GM19395 (cell line): ENCODE results near the gene EBLN1.
"Not testable (repeated sequence)": the region's sequence is repeated elsewhere in the genome, so short reads cannot be mapped to it uniquely, and the experiment has no call there.

Experiments
- ATAC-seq: cut with Tn5 transposase; IDR thresholded peaks from one replicate; pipeline ENCODE4 v1.9.1; 2021; ENCODE audit warnings: mild to moderate bottlenecking, moderate library complexity; ENCODE audit not compliant: unreplicated experiment

EBLN1 gene

GRCh38 chr10:22228943-22229801 is 11.4 kb upstream of the EBLN1 start:
- ATAC-seq = peak; percentile 82

GRCh38 chr10:22228167-22228938 is 10.5 kb upstream of the EBLN1 start:
- ATAC-seq = no peak

GRCh38 chr10:22226599-22226998 is 8.8 kb upstream of the EBLN1 start:
- ATAC-seq = no peak

- ATAC-seq = peak; percentile 87
Measured at GRCh38 chr10:22222236-22223190, 4.7 kb upstream of the EBLN1 start.

DNA sequence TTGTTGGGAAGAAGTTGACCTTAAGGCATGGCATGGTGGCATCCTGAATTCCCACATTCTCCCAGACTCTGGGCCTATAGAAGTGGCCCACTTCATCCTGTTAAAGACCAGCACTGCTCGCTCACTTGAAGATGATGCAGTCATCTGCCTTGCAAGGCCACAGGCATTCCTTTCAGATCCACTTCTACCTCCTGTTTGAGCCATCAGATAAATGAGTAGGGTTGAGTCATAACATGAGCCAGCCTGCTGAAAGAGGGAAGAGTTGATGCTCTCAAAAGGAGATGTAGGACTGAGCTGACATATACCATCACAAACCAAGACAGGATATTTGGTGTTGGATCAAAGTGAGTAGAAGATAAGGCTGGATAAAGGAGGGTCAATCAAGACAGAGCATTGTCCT is 1.5 kb upstream of the EBLN1 start:
- ATAC-seq = no peak

DNA sequence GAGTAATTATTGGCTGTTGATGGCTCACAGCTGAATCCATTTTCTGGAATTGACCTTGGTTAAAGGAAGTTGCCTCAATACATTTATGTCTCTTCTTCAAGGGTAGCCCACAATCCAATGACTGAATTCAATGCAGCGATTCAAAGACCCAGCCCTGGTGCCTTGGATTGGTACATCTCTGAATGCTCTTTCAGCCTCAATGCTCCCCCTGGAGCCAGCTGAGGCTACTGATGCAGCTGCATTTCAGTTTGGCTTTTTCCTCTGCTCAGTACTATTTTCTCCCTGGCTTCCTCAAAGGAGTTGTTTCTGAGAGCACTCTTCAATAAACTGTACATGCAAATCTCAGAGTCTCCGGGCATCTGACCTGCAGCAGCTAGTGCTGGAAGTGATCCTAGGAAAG is 633 bp upstream of the EBLN1 start:
- no peak for ATAC-seq

GRCh38 chr10:22217084-22217483 is 731 bp downstream of the EBLN1 start:
- not testable (repeated sequence) for ATAC-seq

- ATAC-seq = no peak
Measured at GRCh38 chr10:22210267-22210666, 7.5 kb downstream of the EBLN1 start.

DNA sequence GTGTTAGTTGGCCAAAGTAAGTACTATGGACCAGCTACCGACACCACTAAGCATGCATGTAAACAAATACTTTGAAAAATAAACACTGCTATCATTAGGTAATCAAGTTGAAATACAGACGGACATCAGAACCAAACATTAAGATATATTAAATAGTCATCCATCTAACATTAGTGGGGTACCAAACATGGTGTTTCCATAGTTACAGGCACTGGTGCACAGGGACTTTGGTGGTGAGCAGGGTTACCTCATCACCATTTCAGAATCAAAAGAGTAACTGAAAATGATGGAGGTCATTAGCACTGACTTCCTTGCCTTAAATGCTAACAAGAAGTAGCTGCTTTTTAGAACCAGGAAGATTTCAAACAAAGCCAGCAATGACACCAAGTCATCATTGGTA is 23.9 kb downstream of the EBLN1 start:
- no peak for ATAC-seq

DNA sequence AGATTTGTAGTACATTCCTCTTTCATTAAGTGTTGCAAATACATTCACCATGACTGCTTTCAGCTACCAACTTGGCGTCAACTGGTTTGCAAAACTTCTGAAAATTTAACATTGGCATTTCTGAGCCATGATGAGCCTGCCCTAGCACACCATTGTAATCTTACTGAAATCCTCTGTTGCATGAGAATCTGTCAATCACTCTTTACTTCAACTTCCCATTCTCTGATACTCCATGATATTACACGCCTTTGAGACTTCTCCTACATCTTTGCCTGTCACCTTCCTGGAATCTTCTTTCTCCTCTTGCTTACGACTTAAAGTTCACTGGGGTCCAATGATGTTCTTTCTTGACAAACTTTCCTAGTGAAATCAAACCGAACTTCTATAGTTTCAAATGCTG is 32.2 kb downstream of the EBLN1 start:
- no peak for ATAC-seq

DNA sequence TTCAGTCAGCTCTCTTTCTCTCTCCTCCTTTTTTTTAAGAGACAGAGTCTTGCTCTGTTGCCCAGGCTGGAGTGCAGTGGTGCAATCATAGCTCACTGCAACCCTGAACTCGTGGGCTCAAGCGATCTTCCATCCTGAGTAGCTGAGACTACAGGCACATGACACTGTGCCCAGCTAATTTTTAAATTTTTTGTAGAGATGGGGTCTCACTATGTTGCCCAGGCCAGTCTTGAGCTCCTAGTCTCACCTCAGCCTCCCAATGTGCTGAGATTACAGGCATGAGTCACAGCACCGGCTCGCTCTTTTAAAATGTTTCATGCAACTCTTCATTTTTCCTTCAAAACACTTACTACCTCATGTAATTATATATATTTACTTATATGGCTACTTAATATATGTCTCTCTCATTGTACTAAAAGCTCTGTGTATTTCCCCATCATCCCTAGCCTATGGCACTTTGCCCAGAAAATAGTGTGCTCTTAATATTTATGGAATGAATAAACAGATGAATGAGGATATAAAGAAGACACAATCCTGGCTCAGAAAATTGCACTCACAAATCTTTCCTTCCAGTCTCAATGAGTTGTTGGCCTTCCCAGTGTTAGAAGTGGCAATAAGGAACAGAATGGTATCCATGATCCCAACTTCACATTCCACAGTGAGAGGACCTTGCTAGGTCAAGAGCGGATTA is 33.9 kb downstream of the EBLN1 start:
- no peak for ATAC-seq

DNA sequence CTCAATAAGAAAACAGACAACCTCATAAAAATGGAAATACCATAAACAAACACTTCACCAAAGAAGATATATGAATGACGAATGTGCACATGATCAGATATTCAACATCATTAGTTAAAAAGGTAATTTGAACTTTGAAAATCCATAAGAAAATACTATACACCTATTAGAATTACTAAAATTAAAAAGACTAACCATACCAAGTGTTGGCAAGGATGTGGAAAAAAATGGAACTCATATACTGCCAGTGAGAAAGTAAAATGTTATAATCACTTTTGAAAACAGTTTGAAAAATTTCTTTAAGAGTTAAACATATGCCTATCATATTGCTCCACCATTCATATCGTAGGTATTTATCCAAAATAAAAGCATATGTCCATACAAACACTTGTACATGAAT is 37.1 kb downstream of the EBLN1 start:
- ATAC-seq = no peak

DNA sequence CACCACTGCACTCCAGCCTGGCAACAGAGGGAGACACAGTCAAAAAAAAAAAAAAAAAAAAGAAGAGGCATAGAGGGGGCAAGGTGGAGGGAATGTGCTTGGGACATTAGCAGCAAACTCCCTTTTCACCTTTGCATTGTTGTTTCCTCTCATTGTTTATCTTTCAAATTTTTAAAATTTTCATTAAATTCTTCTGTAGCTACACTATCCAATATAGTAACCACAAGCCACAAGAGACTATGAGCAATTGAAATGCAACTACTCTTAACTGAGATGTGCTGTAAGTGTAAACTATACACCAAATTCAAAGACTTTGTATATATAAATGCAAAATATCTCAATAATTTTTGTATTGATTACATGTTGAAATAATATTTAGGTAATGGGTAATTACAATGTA is 43.4 kb downstream of the EBLN1 start:
- ATAC-seq = no peak

GRCh38 chr10:22171131-22171530 is 46.7 kb downstream of the EBLN1 start:
- no peak for ATAC-seq

- no peak for ATAC-seq
Measured at GRCh38 chr10:22170582-22170981, 47.2 kb downstream of the EBLN1 start.

- no peak for ATAC-seq
Measured at GRCh38 chr10:22159979-22160378, 57.8 kb downstream of the EBLN1 start.

GRCh38 chr10:22159180-22159579 is 58.6 kb downstream of the EBLN1 start:
- ATAC-seq = no peak
